CD14-positive monocyte (primary cell): ENCODE data around the gene CCNH. TPM values are rescaled to one million over a fixed set of nuclear protein-coding genes. Genes with fewer than 3 reads are reported as not detected.

Experiments
- DNase-seq, 3 donors: peaks; one replicate each; pipeline ENCODE4 v3.0.0-alpha.2; 2011 to 2022
- H2AFZ ChIP-seq: 2 replicates; pipeline ENCODE4 v1.6.0; 2012; ENCODE audit warnings: mild to moderate bottlenecking, low read depth, low read length, inconsistent platforms; ENCODE audit not compliant: insufficient read depth, poor library complexity, severe bottlenecking
- H3K27ac ChIP-seq, 2 donors: 1 replicate in 1 of 2; 2 replicates in 1 of 2; pipeline ENCODE4 v1.5.1; 2012 to 2013; ENCODE audit warnings: low read length in 2 of 2, control low read depth in 1 of 2, inconsistent platforms in 1 of 2, low read depth in 1 of 2, mild to moderate bottlenecking in 1 of 2
- H3K27me3 ChIP-seq, 2 donors: one replicate each; pipeline versions ENCODE4 v1.6.0 to v1.6.1; 2011 to 2013; ENCODE audit warnings: low read length in 2 of 2; ENCODE audit not compliant: control insufficient read depth in 2 of 2, insufficient read depth in 2 of 2
- H3K36me3 ChIP-seq, 2 donors: replicated peaks in 1 of 2; 1 replicate in 1 of 2; 2 replicates in 1 of 2; pipeline versions ENCODE4 v1.5.1 to v1.6.1; 2012 to 2013; ENCODE audit warnings: low read length in 2 of 2, control low read depth in 1 of 2, inconsistent platforms in 1 of 2, mild to moderate bottlenecking in 1 of 2; ENCODE audit not compliant: insufficient read depth in 2 of 2, control insufficient read depth in 1 of 2
- H3K4me1 ChIP-seq, 2 donors: 1 replicate in 1 of 2; 2 replicates in 1 of 2; pipeline versions ENCODE4 v1.5.1 to v1.6.1; 2012 to 2013; ENCODE audit warnings: low read length in 2 of 2, control low read depth in 1 of 2, inconsistent platforms in 1 of 2, mild to moderate bottlenecking in 1 of 2, moderate library complexity in 1 of 2; ENCODE audit not compliant: insufficient read depth in 2 of 2, control insufficient read depth in 1 of 2
- H3K4me2 ChIP-seq: replicated peaks from 2 replicates; pipeline ENCODE3; 2012; ENCODE audit warnings: low read length, moderate library complexity, mild to moderate bottlenecking; ENCODE audit not compliant: poor library complexity, severe bottlenecking; ENCODE audit errors: extremely low read depth
- H3K4me3 ChIP-seq, 3 experiments: fragments of 200-600 bp in 1 of 3; sonication (generic) in 1 of 3; replicated peaks in 1 of 3; 1 replicate in 2 of 3; 2 replicates in 1 of 3; pipeline ENCODE4 v1.5.1; 2011 to 2013; ENCODE audit warnings: low read length in 3 of 3, mild to moderate bottlenecking in 3 of 3, control low read depth in 2 of 3, low read depth in 2 of 3, inconsistent platforms in 1 of 3, moderate library complexity in 1 of 3
- H3K79me2 ChIP-seq: 2 replicates; pipeline ENCODE4 v1.6.0; 2012; ENCODE audit warnings: mild to moderate bottlenecking, control low read depth, inconsistent platforms, low read length, moderate library complexity; ENCODE audit not compliant: insufficient read depth
- H3K9ac ChIP-seq: 2 replicates; pipeline ENCODE4 v1.6.0; 2017; ENCODE audit warnings: low read length, mild to moderate bottlenecking; ENCODE audit not compliant: insufficient read depth, poor library complexity, severe bottlenecking
- H3K9me3 ChIP-seq, 2 donors: replicated peaks in 1 of 2; 1 replicate in 1 of 2; 2 replicates in 1 of 2; pipeline versions ENCODE4 v1.5.1 to v1.6.1; 2012 to 2013; ENCODE audit warnings: low read length in 2 of 2, control low read depth in 1 of 2; ENCODE audit not compliant: control insufficient read depth in 1 of 2, insufficient read depth in 1 of 2
- H4K20me1 ChIP-seq: 2 replicates; pipeline ENCODE4 v1.6.0; 2012; ENCODE audit warnings: mild to moderate bottlenecking, low read length, control low read depth, moderate library complexity; ENCODE audit not compliant: insufficient read depth
- H3K27ac Mint-ChIP-seq, 7 donors: one replicate each; pipeline ENCODE4 v1.8.0; 2020; ENCODE audit warnings: mild to moderate bottlenecking in 7 of 7, mixed read lengths in 7 of 7, moderate library complexity in 6 of 7, inconsistent platforms in 2 of 7
- H3K27me3 Mint-ChIP-seq, 3 donors: one replicate each; pipeline ENCODE4 v1.8.0; 2021 to 2022; ENCODE audit warnings: low read depth in 3 of 3, mild to moderate bottlenecking in 3 of 3, mixed read lengths in 3 of 3, moderate library complexity in 3 of 3, inconsistent platforms in 1 of 3
- H3K36me3 Mint-ChIP-seq, 2 donors: one replicate each; pipeline ENCODE4 v1.8.0; 2020; ENCODE audit warnings: mixed read lengths in 2 of 2, inconsistent platforms in 1 of 2, mild to moderate bottlenecking in 1 of 2
- H3K4me1 Mint-ChIP-seq: one replicate; pipeline ENCODE4 v1.8.0; 2020; ENCODE audit warnings: mild to moderate bottlenecking, mixed read lengths
- H3K4me3 Mint-ChIP-seq, 2 donors: one replicate each; pipeline ENCODE4 v1.8.0; 2020; ENCODE audit warnings: mild to moderate bottlenecking in 2 of 2, mixed read lengths in 2 of 2, moderate library complexity in 1 of 2
- H3K9me3 Mint-ChIP-seq, 7 donors: one replicate each; pipeline ENCODE4 v1.8.0; 2020 to 2022; ENCODE audit warnings: mixed read lengths in 7 of 7, mild to moderate bottlenecking in 6 of 7, moderate library complexity in 6 of 7, inconsistent platforms in 2 of 7
- WGBS: methylation state at CpG from one replicate; pipeline ENCODE4 v1.1.5; 2013; ENCODE audit warnings: missing lambda C conversion rate; ENCODE audit not compliant: insufficient coverage; 5-methylcytosine and 5-hydroxymethylcytosine counted together
- intact Hi-C, 2 donors: fragments of 100-400 bp; cut with micrococcal nuclease; formaldehyde crosslinking; loops; one replicate each; pipeline versions ENCODE4 v1.15.0 to v1.15.1; 2023
- polyA plus RNA-seq, 3 donors: library from polyadenylated mRNA; depleted of rRNA in 1 of 3; unstranded in 2 of 3; stranded (reverse) in 1 of 3; fragments of 300-500 nt in 2 of 3; fragments of >200 nt in 1 of 3; fragmentation: Illumina TruSeq in 2 of 3; gene quantifications; 1 replicate in 2 of 3; 2 replicates in 1 of 3; pipeline ENCODE4 v1.2.3, GENCODE V29; 2012 to 2021
- TF ChIP-seq, protein P1 (sequence below): fragments of 200-600 bp; IDR thresholded peaks from one replicate; pipeline ENCODE4 v1.8.0; 2022; ENCODE audit warnings: antibody characterized with exemption, mild to moderate bottlenecking

Gene CCNH
- polyA plus RNA-seq, 3 donors: 60.3 to 64.0 (median 62.1) TPM

DNA sequence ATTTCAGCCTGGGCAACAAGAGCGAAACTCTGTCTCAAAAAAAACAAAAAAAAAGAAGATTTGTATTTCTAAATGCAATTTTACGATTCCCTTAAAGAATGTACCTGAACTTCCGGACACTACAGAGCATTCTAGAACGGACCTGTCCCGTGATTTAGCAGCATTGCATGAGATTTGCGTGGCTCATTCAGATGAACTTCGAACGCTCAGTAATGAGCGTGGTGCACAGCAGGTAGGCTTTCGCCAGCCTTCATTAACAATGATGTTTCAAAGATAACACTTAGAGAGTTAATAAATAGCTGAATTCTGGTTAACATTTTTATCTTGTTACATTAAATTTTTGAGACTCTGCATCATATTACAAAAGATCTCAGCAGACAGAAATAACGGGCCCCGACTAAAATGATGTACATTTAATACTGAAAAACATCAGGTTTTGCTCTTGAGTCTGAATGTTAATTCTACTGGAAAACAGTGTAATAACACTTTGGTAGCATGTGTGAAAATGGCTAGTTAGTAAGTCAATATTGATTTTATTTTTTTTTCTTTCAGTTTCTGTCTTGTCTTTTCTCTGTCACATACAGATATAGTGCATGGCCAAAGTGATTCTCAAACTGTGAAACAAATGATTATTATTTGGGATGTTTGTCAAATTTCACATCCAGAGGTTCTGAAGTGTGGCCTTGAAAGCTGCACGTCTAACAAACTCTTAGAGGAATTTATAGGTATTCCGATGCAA is 23.3 kb downstream of the CCNH start:
- WGBS: 99% methylated on average over 8 of the region's 14 CpGs
- Mint-ChIP-seq H3K9me3 (no peaks in the 10 kb centered on the region), H3K4me1 (peaks cover 2% of the 10 kb centered on the region), H3K36me3 (peaks cover 73 to 86% of the 10 kb centered on the region in 2 donors), H3K4me3 (no peak overlapping the region), H3K27ac (peak overlapping the region in 3 of 7 donors; percentile 25 to 44 (median 32)), H3K27me3 (peaks cover 0 to 1% (median 0%) of the 10 kb centered on the region in 3 donors)
- intact Hi-C loops: no loop called here
- no peak overlapping the region for H3K4me2 ChIP-seq
- H3K4me1 ChIP-seq: no peaks in the 10 kb centered on the region
- H3K9ac ChIP-seq: no peak overlapping the region
- H3K4me3 ChIP-seq: no peak overlapping the region
- no peak for DNase-seq
- H3K27ac ChIP-seq: peak overlapping the region in 1 of 2 donors; percentile 21
- peaks cover 97 to 99% of the 10 kb centered on the region in 2 donors for H3K36me3 ChIP-seq
- H3K9me3 ChIP-seq: no peaks in the 10 kb centered on the region
- peaks cover 58% of the 10 kb centered on the region for H4K20me1 ChIP-seq
- TF ChIP-seq, protein P1, sequence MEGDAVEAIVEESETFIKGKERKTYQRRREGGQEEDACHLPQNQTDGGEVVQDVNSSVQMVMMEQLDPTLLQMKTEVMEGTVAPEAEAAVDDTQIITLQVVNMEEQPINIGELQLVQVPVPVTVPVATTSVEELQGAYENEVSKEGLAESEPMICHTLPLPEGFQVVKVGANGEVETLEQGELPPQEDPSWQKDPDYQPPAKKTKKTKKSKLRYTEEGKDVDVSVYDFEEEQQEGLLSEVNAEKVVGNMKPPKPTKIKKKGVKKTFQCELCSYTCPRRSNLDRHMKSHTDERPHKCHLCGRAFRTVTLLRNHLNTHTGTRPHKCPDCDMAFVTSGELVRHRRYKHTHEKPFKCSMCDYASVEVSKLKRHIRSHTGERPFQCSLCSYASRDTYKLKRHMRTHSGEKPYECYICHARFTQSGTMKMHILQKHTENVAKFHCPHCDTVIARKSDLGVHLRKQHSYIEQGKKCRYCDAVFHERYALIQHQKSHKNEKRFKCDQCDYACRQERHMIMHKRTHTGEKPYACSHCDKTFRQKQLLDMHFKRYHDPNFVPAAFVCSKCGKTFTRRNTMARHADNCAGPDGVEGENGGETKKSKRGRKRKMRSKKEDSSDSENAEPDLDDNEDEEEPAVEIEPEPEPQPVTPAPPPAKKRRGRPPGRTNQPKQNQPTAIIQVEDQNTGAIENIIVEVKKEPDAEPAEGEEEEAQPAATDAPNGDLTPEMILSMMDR: no peak
- H3K27me3 ChIP-seq: no peaks in the 10 kb centered on the region
- no peak overlapping the region for H2AFZ ChIP-seq
- H3K79me2 ChIP-seq: no peaks in the 10 kb centered on the region

DNA sequence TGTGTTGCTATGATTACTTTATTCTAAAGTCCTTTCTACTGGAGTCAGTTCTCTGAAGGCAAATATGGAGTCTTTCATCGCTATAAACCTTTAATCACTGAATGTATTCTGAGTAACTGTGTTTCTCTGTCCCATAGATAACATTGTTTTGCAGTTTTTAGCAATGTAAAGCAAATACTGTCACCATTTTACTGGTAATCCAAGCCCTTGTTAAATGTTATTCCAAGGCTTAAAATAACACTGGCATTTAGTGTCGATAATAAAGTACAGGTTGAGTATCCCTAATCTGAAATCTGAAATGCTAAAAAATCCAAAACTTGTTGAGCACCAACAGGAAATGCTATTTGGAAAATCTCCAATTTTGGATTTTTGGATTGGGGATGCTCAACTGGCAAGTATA is 24.6 kb downstream of the CCNH start:
- Histone ChIP-seq H3K27me3 (no peaks in the 10 kb centered on the region), H3K4me3 (no peak overlapping the region), H3K4me1 (no peaks in the 10 kb centered on the region), H3K79me2 (no peaks in the 10 kb centered on the region), H3K9me3 (no peaks in the 10 kb centered on the region), H3K36me3 (peaks cover 94 to 98% of the 10 kb centered on the region in 2 donors), H3K4me2 (no peak overlapping the region), H4K20me1 (peaks cover 51% of the 10 kb centered on the region), H2AFZ (no peak overlapping the region), H3K27ac (peak overlapping the region in 1 of 2 donors; percentile 17), H3K9ac (no peak overlapping the region)
- Mint-ChIP-seq H3K27me3 (peaks cover 0 to 1% (median 0%) of the 10 kb centered on the region in 3 donors), H3K4me3 (no peak overlapping the region), H3K9me3 (no peaks in the 10 kb centered on the region), H3K36me3 (peaks cover 73 to 84% of the 10 kb centered on the region in 2 donors), H3K27ac (no peak overlapping the region), H3K4me1 (no peaks in the 10 kb centered on the region)
- intact Hi-C loops: no loop called here
- TF ChIP-seq, protein P1: no peak
- no peak for DNase-seq
- WGBS: no CpG with 5 or more reads among the region's 2 CpGs
